SK-N-SH (cell line): ENCODE measurements around the gene RAPGEF4.

Source experiments
- EP300 ChIP-seq, 2 experiments: IDR thresholded peaks; 2 replicates each; pipeline versions ENCODE4 v1.4.0 to v1.6.1; 2012; ENCODE audit warnings: borderline replicate concordance in 1 of 2, low read depth in 1 of 2, low read length in 1 of 2
- EZH2phosphoT487 ChIP-seq: fragments of 200-600 bp; sonication (generic); IDR thresholded peaks from 2 replicates; pipeline ENCODE4 v1.6.1; 2017; ENCODE audit warnings: low read depth, mixed run types, mild to moderate bottlenecking, antibody characterized with exemption, moderate library complexity, borderline replicate concordance
- FOXJ3 ChIP-seq: sonication (generic); formaldehyde crosslinking; IDR thresholded peaks from 2 replicates; pipeline ENCODE4 v1.5.1; 2020; ENCODE audit warnings: mild to moderate bottlenecking, missing genetic modification reagents
- GABPA ChIP-seq: IDR thresholded peaks from 2 replicates; pipeline ENCODE4 v1.4.0; 2012; ENCODE audit warnings: low read depth, mild to moderate bottlenecking
- JUND ChIP-seq: IDR thresholded peaks from 2 replicates; pipeline ENCODE4 v1.4.0; 2012
- MXI1 ChIP-seq: IDR thresholded peaks from 2 replicates; pipeline ENCODE4 v1.6.1; 2012; ENCODE audit warnings: mild to moderate bottlenecking, low read depth, low read length, improper control_type of control experiment
- NFIC ChIP-seq: IDR thresholded peaks from 2 replicates; pipeline ENCODE4 v1.4.0; 2012; ENCODE audit warnings: borderline replicate concordance
- RAD21 ChIP-seq: IDR thresholded peaks from 2 replicates; pipeline ENCODE4 v1.6.1; 2012; ENCODE audit warnings: mild to moderate bottlenecking, low read length
- RXRA ChIP-seq: IDR thresholded peaks from 2 replicates; pipeline ENCODE4 v1.4.0; 2012; ENCODE audit warnings: low read depth, mild to moderate bottlenecking, borderline replicate concordance
- SIN3A ChIP-seq: IDR thresholded peaks from 2 replicates; pipeline ENCODE4 v1.6.1; 2012; ENCODE audit warnings: low read depth, mild to moderate bottlenecking, low read length, moderate library complexity, borderline replicate concordance
- TAF1 ChIP-seq: IDR thresholded peaks from 2 replicates; pipeline ENCODE4 v1.6.1; 2012; ENCODE audit warnings: low read depth, mild to moderate bottlenecking, low read length, moderate library complexity, borderline replicate concordance
- TF ChIP-seq, protein P1 (sequence below): IDR thresholded peaks from 2 replicates; pipeline ENCODE4 v1.4.0; 2012; ENCODE audit warnings: low read depth
- TF ChIP-seq, protein P2 (sequence below): fragments of 200-600 bp; sonication (generic); IDR thresholded peaks from 2 replicates; pipeline ENCODE4 v1.6.1; 2017; ENCODE audit warnings: antibody characterized with exemption, mild to moderate bottlenecking, moderate library complexity
- TF ChIP-seq, protein P3 (sequence below): IDR thresholded peaks from 2 replicates; pipeline ENCODE4 v1.4.0; 2012; ENCODE audit warnings: low read depth, borderline replicate concordance

DNA sequence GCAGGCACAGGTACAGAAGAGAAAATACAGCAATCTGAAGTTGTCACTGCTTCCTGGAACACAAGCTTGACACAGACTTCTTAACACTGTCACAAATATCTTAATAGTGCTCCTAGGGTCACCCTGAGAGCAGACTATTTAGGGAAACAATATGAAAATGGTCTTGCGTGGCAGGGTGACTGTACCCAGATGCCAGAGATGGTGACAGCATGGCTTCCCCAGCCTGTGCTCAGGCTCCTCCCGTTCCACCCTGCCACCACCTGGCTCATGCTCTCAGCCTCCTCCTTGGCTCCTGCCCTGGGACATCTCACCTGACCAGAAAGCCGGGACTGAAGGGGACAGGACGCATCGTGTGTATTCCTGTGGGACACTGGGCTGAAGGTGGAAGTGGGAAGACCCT is 111.5 kb downstream of the RAPGEF4 start:
- TF ChIP-seq, protein P1, sequence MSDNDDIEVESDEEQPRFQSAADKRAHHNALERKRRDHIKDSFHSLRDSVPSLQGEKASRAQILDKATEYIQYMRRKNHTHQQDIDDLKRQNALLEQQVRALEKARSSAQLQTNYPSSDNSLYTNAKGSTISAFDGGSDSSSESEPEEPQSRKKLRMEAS: no peak
- TF ChIP-seq GABPA: no peak
- TF ChIP-seq MXI1: no peak
- no peak for TF ChIP-seq FOXJ3 (CRISPR knock-in tag)
- TF ChIP-seq, protein P2, sequence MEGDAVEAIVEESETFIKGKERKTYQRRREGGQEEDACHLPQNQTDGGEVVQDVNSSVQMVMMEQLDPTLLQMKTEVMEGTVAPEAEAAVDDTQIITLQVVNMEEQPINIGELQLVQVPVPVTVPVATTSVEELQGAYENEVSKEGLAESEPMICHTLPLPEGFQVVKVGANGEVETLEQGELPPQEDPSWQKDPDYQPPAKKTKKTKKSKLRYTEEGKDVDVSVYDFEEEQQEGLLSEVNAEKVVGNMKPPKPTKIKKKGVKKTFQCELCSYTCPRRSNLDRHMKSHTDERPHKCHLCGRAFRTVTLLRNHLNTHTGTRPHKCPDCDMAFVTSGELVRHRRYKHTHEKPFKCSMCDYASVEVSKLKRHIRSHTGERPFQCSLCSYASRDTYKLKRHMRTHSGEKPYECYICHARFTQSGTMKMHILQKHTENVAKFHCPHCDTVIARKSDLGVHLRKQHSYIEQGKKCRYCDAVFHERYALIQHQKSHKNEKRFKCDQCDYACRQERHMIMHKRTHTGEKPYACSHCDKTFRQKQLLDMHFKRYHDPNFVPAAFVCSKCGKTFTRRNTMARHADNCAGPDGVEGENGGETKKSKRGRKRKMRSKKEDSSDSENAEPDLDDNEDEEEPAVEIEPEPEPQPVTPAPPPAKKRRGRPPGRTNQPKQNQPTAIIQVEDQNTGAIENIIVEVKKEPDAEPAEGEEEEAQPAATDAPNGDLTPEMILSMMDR: no peak
- TF ChIP-seq, protein P3, sequence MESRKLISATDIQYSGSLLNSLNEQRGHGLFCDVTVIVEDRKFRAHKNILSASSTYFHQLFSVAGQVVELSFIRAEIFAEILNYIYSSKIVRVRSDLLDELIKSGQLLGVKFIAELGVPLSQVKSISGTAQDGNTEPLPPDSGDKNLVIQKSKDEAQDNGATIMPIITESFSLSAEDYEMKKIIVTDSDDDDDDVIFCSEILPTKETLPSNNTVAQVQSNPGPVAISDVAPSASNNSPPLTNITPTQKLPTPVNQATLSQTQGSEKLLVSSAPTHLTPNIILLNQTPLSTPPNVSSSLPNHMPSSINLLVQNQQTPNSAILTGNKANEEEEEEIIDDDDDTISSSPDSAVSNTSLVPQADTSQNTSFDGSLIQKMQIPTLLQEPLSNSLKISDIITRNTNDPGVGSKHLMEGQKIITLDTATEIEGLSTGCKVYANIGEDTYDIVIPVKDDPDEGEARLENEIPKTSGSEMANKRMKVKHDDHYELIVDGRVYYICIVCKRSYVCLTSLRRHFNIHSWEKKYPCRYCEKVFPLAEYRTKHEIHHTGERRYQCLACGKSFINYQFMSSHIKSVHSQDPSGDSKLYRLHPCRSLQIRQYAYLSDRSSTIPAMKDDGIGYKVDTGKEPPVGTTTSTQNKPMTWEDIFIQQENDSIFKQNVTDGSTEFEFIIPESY: no peak
- no peak for TF ChIP-seq RAD21
- TF ChIP-seq TAF1: no peak
- TF ChIP-seq EZH2phosphoT487: no peak
- no peak for TF ChIP-seq RXRA
- TF ChIP-seq EP300 (IDR thresholded peaks at IDR 0.05; ENCODE audit: borderline replicate concordance in 1 of 2, low read depth in 1 of 2, low read length in 1 of 2): no peak
- no peak for TF ChIP-seq NFIC
- no peak for TF ChIP-seq SIN3A
- TF ChIP-seq JUND: no peak
